Esophagus squamous epithelium (tissue), 5 donors: ENCODE measurements around the gene CERS4. TPM values are rescaled to one million over a fixed set of nuclear protein-coding genes. Genes with fewer than 3 reads are reported as not detected.

Experiments
- DNase-seq: peaks from one replicate; lab custom pipeline; 2025; lab: John Stamatoyannopoulos, UW
- H3K27ac ChIP-seq, 4 donors: fragments of 200-600 bp; sonication (generic); one replicate each; pipeline ENCODE4 v1.5.1; 2016 to 2019; ENCODE audit warnings: mild to moderate bottlenecking in 1 of 4
- H3K27me3 ChIP-seq, 4 donors: fragments of 200-600 bp; sonication (generic); 1 replicate in 3 of 4; 2 replicates in 1 of 4; pipeline versions ENCODE4 v1.5.1 to v1.6.0; 2017 to 2021; ENCODE audit warnings: antibody characterized with exemption in 1 of 4
- H3K36me3 ChIP-seq, 3 donors: fragments of 200-600 bp; sonication (generic); one replicate each; pipeline ENCODE4 v1.5.1; 2016 to 2019
- H3K4me1 ChIP-seq, 3 donors: fragments of 200-600 bp; sonication (generic); one replicate each; pipeline ENCODE4 v1.5.1; 2017 to 2019
- H3K4me3 ChIP-seq, 4 donors: fragments of 200-600 bp; sonication (generic); 1 replicate in 3 of 4; 2 replicates in 1 of 4; pipeline ENCODE4 v1.5.1; 2016 to 2019; ENCODE audit warnings: mild to moderate bottlenecking in 2 of 4, moderate library complexity in 1 of 4
- H3K9me3 ChIP-seq, 3 donors: fragments of 200-600 bp; sonication (generic); one replicate each; pipeline ENCODE4 v1.5.1; 2016 to 2019
- CTCF ChIP-seq, 6 experiments: fragments of 450-650 bp in 4 of 6; fragments of 200-600 bp in 2 of 6; sonication (generic) in 2 of 6; IDR thresholded peaks; one replicate each; pipeline ENCODE4 v1.5.1; 2016 to 2019; ENCODE audit warnings: antibody characterized with exemption in 6 of 6, mild to moderate bottlenecking in 4 of 6, moderate library complexity in 4 of 6
- POLR2A ChIP-seq, 4 donors: fragments of 450-650 bp; IDR thresholded peaks; one replicate each; pipeline ENCODE4 v1.6.1; 2017; ENCODE audit warnings: antibody characterized with exemption in 4 of 4, mild to moderate bottlenecking in 4 of 4, moderate library complexity in 3 of 4
- WGBS, 2 donors: methylation state at CpG; one replicate each; pipeline ENCODE4 v1.1.5; 2018; 5-methylcytosine and 5-hydroxymethylcytosine counted together
- intact Hi-C: fragments of 100-400 bp; cut with DNase I; formaldehyde crosslinking; loops from one replicate; pipeline ENCODE4 v1.15.0; 2022
- total RNA-seq, 4 donors: library from RNA; depleted of rRNA; stranded (reverse); fragments of >200 nt; gene quantifications; one replicate each; pipeline ENCODE4 v1.1.0, GENCODE V29; 2016
- donor health status: DM: yes; HTN: yes; CAD: no.

The CERS4 gene
- total RNA-seq, 4 donors from 2014 or later = 44.1 to 184 (median 89.1) TPM

GRCh38 chr19:8304841-8305621 lies 95.9 kb downstream of the CERS4 start:
- TF ChIP-seq POLR2A (IDR thresholded peaks at IDR 0.05) (no peak), CTCF (IDR thresholded peaks at IDR 0.05) (no peak)
- H3K9me3 ChIP-seq = no peaks in the 10 kb centered on the region
- intact Hi-C loops = no loop called here
- H3K36me3 ChIP-seq = peaks cover 0 to 27% (median 5%) of the 10 kb centered on the region in 3 donors
- H3K4me1 ChIP-seq = peaks cover 16 to 40% (median 19%) of the 10 kb centered on the region in 3 donors
- WGBS, 2 donors = 83 to 95% methylated on average over 14 to 17 of the region's 33 CpGs
- no peak overlapping the region for H3K4me3 ChIP-seq
- no peak for DNase-seq
- no peaks in the 10 kb centered on the region for H3K27me3 ChIP-seq
- no peak overlapping the region for H3K27ac ChIP-seq

- intact Hi-C loops = no loop called here
- no peak for DNase-seq
- H3K27me3 ChIP-seq = no peaks in the 10 kb centered on the region
- 80 to 81% methylated on average over 2 to 4 of the region's 4 CpGs for WGBS, 2 donors
- H3K4me3 ChIP-seq = no peak overlapping the region
- peak overlapping the region in 2 of 4 donors; percentile 16 to 17 for H3K27ac ChIP-seq
- peaks cover 0 to 34% (median 5%) of the 10 kb centered on the region in 3 donors for H3K36me3 ChIP-seq
- peaks cover 16 to 41% (median 19%) of the 10 kb centered on the region in 3 donors for H3K4me1 ChIP-seq
- no peaks in the 10 kb centered on the region for H3K9me3 ChIP-seq
- TF ChIP-seq POLR2A (IDR thresholded peaks at IDR 0.05) (no peak), CTCF (IDR thresholded peaks at IDR 0.05) (no peak)
These were observed 96.6 kb downstream of the CERS4 start for GRCh38 chr19:8305798-8306197.

GRCh38 chr19:8306235-8307054 lies 97.3 kb downstream of the CERS4 start:
- peaks cover 16 to 44% (median 19%) of the 10 kb centered on the region in 3 donors for H3K4me1 ChIP-seq
- DNase-seq = no peak
- 52 to 73% methylated on average over 2 to 12 of the region's 17 CpGs for WGBS, 2 donors
- H3K36me3 ChIP-seq = peaks cover 0 to 41% (median 5%) of the 10 kb centered on the region in 3 donors
- H3K27ac ChIP-seq = peak overlapping the region in 2 of 4 donors; percentile 16 to 17
- intact Hi-C loops = no loop called here
- TF ChIP-seq POLR2A (IDR thresholded peaks at IDR 0.05) = no peak
- TF ChIP-seq CTCF (IDR thresholded peaks at IDR 0.05) = no peak
- no peaks in the 10 kb centered on the region for H3K27me3 ChIP-seq
- no peaks in the 10 kb centered on the region for H3K9me3 ChIP-seq
- H3K4me3 ChIP-seq = peak overlapping the region in 1 of 4 donors; percentile 80

GRCh38 chr19:8307400-8307964 lies 98.3 kb downstream of the CERS4 start:
- Histone ChIP-seq H3K9me3 (no peaks in the 10 kb centered on the region), H3K27me3 (no peaks in the 10 kb centered on the region), H3K36me3 (peaks cover 0 to 41% (median 5%) of the 10 kb centered on the region in 3 donors), H3K4me3 (peak overlapping the region; percentile 48 to 80 (median 54)), H3K27ac (peak overlapping the region; percentile 46 to 83 (median 79)), H3K4me1 (peaks cover 22 to 54% (median 26%) of the 10 kb centered on the region in 3 donors)
- no peak for DNase-seq
- TF ChIP-seq POLR2A (IDR thresholded peaks at IDR 0.05) (no peak), CTCF (IDR thresholded peaks at IDR 0.05) (no peak)
- intact Hi-C loops = no loop called here
- 28 to 31% methylated on average over 19 to 20 of the region's 24 CpGs for WGBS, 2 donors
